HG03196 (cell line): Measurements from ENCODE around the gene CBLB.
"Not testable (repeated sequence)": the region's sequence is repeated elsewhere in the genome, so short reads cannot be mapped to it uniquely, and the experiment has no call there.

Source experiments
- ATAC-seq: cut with Tn5 transposase; IDR thresholded peaks from one replicate; pipeline ENCODE4 v1.9.1; 2021; ENCODE audit not compliant: unreplicated experiment

Gene CBLB

GRCh38 chr3:105763659-105764036 lies 105.2 kb downstream of the CBLB start:
- ATAC-seq = no peak

- no peak for ATAC-seq
Measured at GRCh38 chr3:105762749-105763658, 105.8 kb downstream of the CBLB start.

DNA sequence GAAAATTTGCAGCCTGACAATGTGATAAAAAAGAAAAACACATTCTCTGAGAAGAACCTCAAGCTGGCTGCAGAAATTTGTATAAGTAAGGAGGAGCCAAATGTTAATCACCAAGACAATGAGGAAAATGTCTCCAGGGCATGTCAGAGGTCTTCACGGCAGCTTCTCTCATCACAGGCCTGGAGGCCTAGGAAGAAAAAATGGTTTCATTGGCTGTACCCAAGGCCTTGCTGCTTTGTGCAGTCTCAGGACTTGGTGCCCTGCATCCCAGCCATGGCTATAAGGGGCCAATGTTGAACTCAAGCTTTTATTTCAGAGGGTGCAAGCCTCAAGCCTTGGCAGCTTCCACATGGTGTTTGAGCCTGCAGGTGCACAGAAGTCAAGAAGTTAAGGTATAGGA lies 106.6 kb downstream of the CBLB start:
- not testable (repeated sequence) for ATAC-seq

GRCh38 chr3:105759442-105760078 lies 109.3 kb downstream of the CBLB start:
- ATAC-seq = no peak

- no peak for ATAC-seq
Measured at GRCh38 chr3:105758451-105758850, 110.4 kb downstream of the CBLB start.

DNA sequence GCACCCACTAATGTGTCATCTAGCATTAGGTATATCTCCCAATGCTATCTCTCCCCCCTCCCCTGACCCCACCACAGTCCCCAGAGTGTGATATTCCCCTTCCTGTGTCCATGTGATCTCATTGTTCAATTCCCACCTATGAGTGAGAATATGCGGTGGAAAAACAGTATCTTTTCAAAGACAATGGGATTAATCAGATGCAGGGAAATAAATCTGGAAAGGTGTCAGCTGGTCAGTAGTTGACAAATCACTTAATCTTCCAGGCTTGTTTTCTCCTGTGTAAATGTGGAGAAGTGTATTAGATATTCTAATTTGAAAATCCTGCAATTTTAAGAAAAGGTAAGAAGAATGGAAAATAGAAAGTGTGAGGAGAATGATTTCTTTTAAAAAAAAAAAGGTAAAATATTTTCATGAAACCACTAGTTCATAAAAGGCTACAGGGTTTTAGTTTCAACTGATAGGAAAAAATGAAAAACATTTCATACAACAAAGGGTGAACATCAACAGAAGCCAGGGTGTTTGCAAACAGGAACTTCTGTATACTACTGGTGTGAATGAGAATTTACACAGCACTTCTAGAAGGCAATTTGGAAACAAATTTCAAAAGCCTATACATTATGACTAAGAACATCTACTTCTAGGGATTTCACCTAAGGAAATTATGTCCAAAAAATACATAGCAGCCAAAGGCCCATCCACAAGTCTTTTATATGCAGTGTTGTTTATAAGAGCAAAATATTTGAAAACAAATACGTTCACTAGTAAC lies 113.5 kb downstream of the CBLB start:
- ATAC-seq = no peak

DNA sequence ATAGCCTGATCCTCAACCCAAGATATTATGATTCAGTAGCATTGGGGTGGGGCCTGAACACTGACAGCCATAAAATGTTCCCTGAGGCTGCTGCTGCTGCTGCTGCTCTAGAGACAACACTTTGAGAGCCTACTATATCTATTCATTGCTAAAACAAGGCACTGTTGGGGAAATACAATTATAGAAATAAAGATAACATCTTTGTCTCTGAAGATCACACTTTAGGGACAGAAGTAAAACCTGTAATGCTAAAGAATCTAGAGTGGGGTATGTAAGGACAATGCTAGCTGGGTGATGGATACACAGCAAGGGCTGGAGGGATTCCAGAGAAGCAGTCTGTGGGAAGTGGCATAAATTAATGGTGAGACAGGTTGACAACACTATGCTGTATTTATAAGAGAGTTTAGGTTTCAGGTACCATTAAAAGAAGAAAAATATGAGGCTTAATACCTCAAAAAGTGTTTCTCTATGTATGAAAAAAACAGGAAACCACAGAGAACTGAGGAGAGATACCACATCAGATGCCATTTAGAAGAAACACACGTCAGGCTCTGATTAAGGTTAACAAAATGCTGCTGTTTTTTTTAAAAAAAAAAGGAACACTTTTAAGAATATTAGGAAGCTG lies 115.9 kb downstream of the CBLB start:
- ATAC-seq = peak; percentile 55

GRCh38 chr3:105747696-105748095 lies 121.1 kb downstream of the CBLB start:
- ATAC-seq = no peak

DNA sequence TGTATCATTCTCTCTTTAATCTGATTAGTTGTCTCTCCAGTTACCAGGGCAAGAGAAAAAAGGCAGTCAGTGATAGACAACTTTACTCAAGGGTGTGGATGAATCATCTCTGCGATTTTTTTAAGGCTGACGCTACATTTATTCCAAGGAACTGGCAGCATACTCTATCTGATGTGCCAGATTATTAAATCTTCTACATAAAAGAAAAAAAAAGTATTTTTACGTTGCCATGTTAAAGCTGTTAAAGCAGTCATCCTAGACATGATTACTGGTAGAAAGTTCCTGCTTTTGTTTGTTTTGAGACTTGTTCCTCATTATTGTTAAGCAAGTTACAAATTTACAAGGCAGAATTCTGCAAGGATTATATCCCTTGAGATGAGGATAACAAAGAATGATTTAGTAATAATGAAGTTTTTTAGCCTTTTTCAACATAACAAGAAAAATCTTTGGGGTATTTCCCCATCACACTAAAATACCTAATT lies 121.7 kb downstream of the CBLB start:
- ATAC-seq = peak; percentile 20

DNA sequence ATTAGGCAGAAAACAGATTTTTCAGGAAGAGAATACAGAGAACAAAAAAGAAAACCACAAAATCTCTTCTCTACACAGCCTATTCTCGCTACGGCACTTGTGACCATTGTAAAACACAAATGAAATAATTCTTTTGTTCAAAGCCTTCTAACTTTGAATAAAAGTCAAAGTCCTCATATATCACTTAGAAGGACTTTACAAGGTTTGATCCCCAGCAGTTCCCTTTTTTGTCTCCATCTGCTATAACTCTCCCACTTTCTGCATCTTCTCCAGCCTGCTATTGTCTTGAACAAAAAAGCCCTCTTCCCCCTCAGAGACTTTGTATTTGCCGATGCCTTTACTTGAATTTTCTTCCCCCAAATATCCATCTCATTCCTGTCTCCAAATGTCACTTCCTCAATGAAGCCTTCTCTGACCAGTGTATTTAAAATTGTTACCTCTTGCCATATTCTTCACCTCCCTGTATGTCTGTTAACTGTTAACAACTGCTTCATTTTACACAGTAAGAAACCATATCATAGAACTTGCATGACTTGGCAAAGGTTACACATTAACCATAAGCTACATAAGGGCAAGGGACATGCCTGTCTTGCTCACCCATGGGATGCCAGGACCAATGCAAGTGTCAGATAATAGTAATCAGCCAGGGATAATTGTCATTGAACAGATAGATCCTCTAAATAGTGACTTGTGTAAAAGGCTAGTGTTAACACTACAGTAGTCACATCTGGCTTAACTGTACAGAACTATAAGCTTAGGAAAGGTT lies 122.4 kb downstream of the CBLB start:
- peak; percentile 92 for ATAC-seq

GRCh38 chr3:105745046-105745445 lies 123.8 kb downstream of the CBLB start:
- no peak for ATAC-seq

GRCh38 chr3:105744202-105744601 lies 124.6 kb downstream of the CBLB start:
- no peak for ATAC-seq

GRCh38 chr3:105733356-105733755 lies 135.5 kb downstream of the CBLB start:
- no peak for ATAC-seq

DNA sequence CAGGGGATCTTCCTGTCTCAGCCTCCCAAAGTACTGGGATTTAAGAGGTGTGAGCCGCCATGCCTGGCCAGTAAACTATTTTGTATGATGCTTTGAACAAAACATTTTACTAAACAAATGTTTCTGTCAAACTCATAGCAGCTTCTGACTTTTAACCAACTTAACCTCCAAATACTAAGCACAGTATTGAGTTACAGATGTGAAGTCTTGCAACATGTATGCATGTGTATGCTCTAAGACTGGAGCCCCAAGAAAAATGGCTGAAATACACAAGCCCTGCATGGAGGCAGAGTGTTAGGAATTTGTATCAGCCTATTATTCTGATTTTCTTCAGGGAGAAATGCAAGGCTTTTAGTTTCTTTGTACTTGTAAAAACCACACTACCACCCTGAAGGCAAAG lies 137.1 kb downstream of the CBLB start:
- no peak for ATAC-seq

DNA sequence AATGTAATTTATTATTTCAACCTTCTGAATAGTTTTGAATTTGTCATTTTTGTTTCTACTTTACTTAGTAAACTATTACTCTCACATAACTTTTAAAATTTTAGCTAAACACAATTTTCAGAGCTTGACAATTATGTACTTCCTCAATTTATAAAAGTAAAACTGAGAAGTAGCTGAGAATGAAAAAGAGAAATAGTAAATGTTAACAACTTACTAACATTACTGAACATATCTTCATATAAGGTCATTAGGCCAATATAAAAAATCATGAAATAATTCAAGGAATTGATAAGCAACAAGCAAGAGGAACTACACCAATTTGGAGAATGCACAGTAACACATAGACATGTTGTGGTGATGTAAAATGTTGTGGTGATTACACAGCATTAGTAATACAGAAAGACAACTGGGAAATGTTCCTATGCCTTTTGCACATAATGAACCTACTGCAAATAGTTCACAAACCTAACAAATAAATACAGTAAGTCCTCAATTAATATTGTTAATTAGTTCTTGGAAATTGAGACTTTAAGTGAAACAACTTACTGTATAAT lies 137.9 kb downstream of the CBLB start:
- ATAC-seq = no peak

DNA sequence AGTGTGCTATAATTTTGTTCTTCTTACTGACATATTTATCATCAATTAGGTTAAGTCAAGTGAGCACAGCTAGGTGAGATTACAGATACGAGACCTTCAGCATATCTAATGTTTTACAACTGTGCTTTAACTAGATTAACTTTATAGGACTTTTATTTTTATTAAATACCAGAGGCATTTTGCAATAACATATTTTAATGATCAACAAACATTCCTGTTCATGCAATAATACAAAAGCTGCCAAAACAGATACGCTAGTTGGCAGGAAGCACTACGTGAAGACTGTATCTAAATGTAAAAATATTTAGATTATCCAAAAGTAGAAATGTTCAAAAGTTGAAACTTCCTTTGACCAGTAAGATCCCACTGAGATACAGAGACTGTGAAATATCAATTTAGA lies 139.1 kb downstream of the CBLB start:
- ATAC-seq = no peak

- ATAC-seq = no peak
Measured at GRCh38 chr3:105728771-105729312, 140.0 kb downstream of the CBLB start.

- ATAC-seq = not testable (repeated sequence)
Measured at GRCh38 chr3:105727036-105727435, 141.8 kb downstream of the CBLB start.

DNA sequence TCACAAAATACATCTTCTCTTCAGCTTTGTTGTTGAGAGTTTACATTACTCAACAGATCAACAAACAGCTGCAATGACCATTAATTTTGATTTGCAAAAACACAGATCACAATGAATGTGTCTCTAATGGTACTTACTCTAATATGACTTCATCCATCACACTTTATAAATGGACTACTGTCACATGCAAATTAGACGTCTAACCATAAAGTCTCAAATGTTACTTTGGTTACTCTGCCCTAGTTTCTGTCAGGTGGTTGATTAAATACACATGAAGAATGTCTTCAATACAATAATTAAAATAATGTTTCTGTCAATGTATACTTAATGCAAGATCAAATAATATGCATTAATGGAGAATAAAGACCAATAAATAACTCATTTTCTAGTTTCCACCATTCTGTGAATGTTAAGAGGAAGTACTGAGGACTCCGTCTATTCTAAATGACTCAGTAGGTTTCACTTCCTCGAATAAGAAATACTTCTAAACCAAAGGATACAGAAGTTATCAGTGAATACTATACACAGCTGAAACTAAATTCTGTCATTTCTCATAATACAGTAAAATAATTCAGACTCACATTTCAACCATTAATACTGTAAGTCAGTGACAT lies 145.8 kb downstream of the CBLB start:
- ATAC-seq = peak; percentile 100
